HS-27A (cell line): ENCODE results near the gene PNMA8C.

ENCODE experiments used
- DNase-seq: peaks from one replicate; pipeline ENCODE4 v3.0.0-alpha.2; 2012; ENCODE audit warnings: low read depth, missing footprints

Gene PNMA8C

GRCh38 chr19:46428239-46429135 is at the start of gene PNMA8C:
Gene PNMA8C, minus strand, starts transcription at chr19:46428936. Its CDS starts 577 bp downstream, at chr19:46428359.
- DNase-seq = no peak

- DNase-seq = no peak
These were observed 47.2 kb upstream of the PNMA8C start for GRCh38 chr19:46475986-46476385.

- no peak for DNase-seq
These were observed 45.5 kb upstream of the PNMA8C start for GRCh38 chr19:46474211-46474610.

- DNase-seq = no peak
These were observed 43.9 kb upstream of the PNMA8C start for GRCh38 chr19:46472592-46472991.

GRCh38 chr19:46471811-46472543 is 43.2 kb upstream of the PNMA8C start:
- no peak for DNase-seq

GRCh38 chr19:46471116-46471733 is 42.5 kb upstream of the PNMA8C start, which contains the start of gene PNMA8A:
Gene PNMA8A, minus strand, starts transcription at chr19:46471563. Its CDS starts 528 bp downstream, at chr19:46471035.
- no peak for DNase-seq

- DNase-seq = no peak
These were observed 41.6 kb upstream of the PNMA8C start for GRCh38 chr19:46470376-46470775.

- no peak for DNase-seq
These were observed 40.9 kb upstream of the PNMA8C start for GRCh38 chr19:46469541-46470185.

- peak; percentile 42 for DNase-seq
These were observed 37.9 kb upstream of the PNMA8C start for GRCh38 chr19:46466536-46467196.

- no peak for DNase-seq
These were observed 34.8 kb upstream of the PNMA8C start for GRCh38 chr19:46463516-46463915.

GRCh38 chr19:46461537-46461936 is 32.8 kb upstream of the PNMA8C start:
- DNase-seq = no peak

GRCh38 chr19:46460981-46461380 is 32.2 kb upstream of the PNMA8C start:
- no peak for DNase-seq

GRCh38 chr19:46460055-46460454 is 31.3 kb upstream of the PNMA8C start:
- no peak for DNase-seq

GRCh38 chr19:46456930-46457329 is 28.2 kb upstream of the PNMA8C start:
- DNase-seq = no peak

- no peak for DNase-seq
These were observed 25.5 kb upstream of the PNMA8C start for GRCh38 chr19:46454244-46454643.

GRCh38 chr19:46453661-46454060 is 24.9 kb upstream of the PNMA8C start:
- no peak for DNase-seq

GRCh38 chr19:46452186-46452585 is 23.4 kb upstream of the PNMA8C start:
- no peak for DNase-seq

GRCh38 chr19:46451352-46451751 is 22.6 kb upstream of the PNMA8C start:
- DNase-seq = no peak

- no peak for DNase-seq
These were observed 22.0 kb upstream of the PNMA8C start for GRCh38 chr19:46450737-46451136.

- no peak for DNase-seq
These were observed 20.5 kb upstream of the PNMA8C start for GRCh38 chr19:46449228-46449627.

GRCh38 chr19:46448601-46449000 is 19.9 kb upstream of the PNMA8C start:
- no peak for DNase-seq

GRCh38 chr19:46447824-46448223 is 19.1 kb upstream of the PNMA8C start:
- no peak for DNase-seq
